Esophagus mucosa (tissue), 1 donor: ENCODE measurements around the gene C16orf92. TPM values are rescaled to one million over a fixed set of nuclear protein-coding genes. Genes with fewer than 3 reads are reported as not detected.

Experiments used
- ATAC-seq: fragments of 200-7000 bp; cut with Tn5 transposase; one replicate; pipeline ENCODE4 v1.9.1; 2020
- total RNA-seq: library from RNA; stranded (reverse); gene quantifications from one replicate; pipeline ENCODE4 v1.2.4, GENCODE V29; 2023
- donor health status: DM: yes; HTN: yes; CAD: no.

Gene C16orf92
- total RNA-seq, 1 donor from 2014 or later: not detected

DNA sequence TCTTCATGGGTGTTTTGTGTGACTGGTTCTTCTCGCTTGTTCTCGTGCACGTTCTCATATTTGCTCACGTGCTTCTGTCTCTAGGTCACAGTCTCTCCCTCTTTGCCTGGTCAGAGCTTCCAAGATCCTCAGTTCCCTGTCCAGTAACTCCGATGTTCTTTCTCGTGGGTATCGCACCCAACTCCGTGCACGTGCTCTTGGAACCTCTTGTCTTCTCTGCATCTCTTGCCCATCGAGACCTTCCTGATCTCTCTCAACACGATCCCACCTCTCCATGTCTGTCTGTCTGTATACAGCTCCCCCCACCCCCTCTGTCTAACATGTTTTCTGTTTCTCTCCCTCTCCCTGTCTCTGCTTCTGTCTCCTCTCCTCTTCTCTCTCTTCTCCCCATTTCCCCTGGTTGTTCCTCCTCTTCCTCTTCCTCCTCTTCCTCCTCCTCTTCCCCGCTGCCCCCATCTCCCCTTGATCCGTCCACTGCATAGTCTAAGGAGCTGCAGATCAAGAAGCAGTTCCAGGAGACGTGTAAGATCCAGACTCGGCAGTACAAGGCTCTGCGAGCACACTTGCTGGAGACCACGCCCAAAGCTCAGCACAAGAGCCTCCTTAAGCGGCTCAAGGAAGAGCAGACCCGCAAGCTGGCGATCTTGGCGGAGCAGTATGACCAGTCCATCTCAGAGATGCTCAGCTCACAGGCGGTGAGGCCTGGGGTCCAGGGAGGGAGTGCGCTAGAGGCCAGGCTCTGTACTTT, 33.7 kb upstream of the C16orf92 start:
- no peak for ATAC-seq

DNA sequence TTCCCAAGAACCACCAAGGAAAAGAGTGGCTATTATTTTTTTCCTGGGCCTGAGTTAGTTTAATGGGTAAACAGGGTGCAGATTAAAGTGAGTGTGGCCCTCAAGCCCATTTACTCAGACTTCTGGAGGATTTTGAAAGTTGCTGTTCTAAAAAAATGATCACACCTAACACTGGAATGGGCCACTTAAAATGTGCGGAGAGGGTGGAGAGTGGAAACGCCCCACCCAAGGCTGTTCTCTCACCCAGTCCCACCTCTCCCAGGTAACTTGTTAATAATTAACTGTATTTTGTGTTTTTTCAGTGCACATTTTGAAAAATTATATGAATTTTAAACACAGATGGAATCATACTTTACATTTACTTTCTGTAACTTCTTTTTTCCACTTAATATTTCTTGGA, 33.0 kb upstream of the C16orf92 start:
- ATAC-seq: no peak

DNA sequence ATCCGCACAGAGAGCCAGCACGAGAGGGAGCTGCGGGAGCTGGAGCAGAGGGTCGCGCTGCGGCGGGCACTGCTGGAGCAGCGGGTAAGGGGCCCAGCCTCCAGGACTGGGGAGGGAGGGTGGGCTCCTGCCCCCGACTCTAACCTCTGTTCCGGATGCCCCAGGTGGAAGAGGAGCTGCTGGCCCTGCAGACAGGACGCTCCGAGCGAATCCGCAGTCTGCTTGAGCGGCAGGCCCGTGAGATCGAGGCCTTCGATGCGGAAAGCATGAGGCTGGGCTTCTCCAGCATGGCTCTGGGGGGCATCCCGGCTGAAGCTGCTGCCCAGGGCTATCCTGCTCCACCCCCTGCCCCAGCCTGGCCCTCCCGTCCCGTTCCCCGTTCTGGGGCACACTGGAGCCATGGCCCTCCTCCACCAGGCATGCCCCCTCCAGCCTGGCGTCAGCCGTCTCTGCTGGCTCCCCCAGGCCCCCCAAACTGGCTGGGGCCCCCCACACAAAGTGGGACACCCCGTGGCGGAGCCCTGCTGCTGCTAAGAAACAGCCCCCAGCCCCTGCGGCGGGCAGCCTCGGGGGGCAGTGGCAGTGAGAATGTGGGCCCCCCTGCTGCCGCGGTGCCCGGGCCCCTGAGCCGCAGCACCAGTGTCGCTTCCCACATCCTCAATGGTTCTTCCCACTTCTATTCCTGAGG, 32.0 kb upstream of the C16orf92 start:
- no peak for ATAC-seq

DNA sequence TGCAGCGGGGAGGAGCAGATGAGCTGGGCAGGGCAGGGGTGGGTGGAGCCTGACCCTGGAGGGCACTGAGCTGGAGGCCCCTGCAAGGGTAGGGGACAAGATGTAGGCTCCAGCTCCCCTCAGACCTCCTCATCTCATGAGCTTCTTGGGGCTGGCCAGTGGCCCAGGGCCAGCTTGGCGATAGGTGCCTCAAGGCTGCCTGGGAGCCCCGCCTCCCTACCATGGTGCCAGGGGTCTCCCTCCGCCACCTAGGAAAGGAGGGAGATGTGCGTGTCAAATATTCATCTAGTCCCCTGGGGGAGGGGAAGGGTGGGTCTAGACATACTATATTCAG, 31.5 kb upstream of the C16orf92 start:
- no peak for ATAC-seq

DNA sequence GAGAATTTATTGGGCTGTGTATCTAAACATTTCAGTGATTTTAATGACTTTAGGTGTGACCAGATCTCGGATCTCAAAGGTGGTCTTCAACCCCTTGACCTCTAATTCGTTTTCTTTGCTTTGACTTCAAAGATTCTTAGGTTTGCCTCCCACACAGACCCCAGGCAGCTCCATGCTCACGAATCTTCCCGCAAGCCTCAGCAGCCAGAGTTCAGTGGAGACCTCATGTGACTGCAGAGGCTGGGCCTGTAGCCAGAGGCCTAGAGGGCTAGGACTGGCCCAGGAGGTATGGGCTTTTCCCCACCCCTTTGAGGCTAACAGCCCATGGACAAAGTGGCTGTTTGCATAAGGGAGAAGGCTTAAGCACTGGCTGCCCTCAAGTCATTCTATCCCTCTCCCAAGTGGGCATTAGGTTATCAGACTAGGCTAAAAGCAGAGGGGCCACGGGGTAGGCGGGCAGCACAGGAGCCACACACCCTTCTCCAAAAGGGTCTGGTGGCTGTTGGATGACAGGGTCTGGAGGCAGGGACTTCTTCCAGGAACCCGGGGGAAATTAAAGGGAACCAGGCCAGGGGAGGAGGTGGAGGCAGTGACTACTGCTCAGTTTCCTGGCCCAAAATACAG, 30.5 kb upstream of the C16orf92 start:
- ATAC-seq: no peak

DNA sequence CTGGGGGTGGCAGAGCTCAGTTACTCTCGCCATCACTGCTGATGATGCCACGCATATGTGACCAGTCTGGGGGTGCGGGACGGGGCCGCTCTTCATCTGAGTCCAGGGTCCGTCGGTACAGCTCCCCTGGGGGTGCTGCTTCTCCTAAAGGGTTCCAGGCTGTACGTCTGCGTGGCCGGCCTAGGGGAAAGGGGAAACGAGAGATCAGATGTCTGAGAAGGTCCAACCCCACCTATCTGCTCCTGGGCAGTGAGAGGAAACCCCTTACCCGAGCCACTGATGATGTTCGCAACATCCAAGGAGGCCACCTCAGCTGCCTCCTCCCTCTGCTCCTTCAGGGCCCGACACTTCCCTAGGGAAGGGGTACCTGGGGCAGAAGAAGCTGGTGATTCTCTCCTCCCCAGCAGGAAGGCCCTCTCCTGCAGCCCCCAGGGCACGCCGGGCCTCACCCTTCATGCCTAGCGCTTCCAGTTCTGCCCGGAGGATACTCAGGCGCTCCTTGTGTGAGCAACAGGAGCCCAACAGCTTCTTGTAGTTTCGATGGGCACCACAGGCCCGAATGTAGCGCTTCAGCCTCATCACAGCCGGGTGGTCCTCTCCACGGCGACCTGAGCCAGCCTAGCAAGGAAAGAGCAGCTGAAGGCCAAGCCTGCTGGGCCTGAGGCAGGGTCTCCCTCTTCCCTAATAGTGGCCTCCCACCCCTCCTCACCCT, 29.7 kb upstream of the C16orf92 start:
- ATAC-seq: no peak

DNA sequence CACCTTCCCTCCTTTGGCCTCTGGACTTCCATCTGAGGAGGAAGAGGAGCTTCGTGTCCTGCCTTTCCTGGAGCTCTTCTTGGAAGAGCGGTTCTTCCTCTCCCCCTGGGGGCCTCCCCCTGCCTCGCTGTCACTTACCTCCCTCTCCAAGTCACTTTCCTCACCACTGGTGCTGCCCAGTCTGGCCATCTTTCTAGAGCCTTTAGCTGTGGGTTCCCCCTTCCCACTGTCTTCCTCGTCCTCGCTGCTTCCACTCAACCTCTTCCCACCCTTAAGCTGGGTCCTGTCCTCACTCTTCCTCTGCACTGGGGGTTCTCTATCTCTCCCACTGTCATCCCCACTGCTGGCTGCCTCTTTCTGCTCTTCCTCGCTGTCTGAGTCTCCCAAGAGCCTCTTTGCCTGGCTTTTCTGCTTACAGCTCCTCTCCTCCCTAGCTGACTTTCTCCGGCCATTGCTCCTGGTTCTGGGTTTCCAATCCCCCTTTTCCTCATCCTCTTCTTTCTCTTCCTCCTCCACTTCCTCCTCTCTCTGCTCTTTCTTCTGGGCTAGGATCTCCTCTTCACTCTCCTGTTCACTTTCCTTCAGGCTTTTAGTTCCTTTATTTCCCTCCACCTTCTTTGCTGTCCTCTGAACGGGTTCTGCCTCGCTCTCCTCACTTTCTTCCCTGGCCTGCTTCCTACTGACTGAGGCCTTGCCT, 28.9 kb upstream of the C16orf92 start:
- no peak for ATAC-seq

DNA sequence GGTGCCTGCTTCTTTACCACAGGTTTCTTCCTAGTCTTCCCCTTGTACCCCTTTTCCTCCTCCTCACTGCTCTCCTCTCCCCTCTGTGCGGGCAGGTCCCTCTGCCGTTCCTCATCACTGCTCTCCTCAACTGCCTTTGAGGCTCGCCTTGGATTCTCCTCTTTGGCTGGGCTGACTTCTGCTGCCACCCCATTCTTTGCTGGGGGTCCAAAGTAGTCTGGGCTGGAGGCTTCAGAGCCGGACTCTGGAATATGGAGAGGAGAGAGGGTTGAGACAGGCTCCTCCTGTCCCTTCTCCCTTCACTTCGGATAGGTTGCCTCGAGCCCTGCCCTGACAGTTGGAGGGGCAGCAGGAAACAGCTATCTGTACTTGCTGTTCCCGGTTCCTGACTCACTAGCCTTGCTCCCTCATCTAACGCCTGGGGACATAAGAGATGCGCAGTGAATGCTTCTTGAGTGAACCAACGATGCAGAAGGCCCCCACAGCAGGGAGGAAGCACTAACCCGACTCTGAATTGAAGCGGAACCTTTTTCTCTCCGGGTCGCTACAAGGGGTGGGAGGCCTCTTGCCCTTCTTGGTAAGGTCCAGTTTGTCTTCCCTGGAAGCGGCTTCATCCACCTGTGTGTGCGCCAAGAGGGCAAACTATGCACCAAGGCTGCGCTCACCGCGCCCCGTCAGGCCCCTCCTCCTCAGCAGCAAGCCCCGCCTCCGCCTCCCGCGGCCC, 28.2 kb upstream of the C16orf92 start:
- peak; percentile 71 for ATAC-seq

DNA sequence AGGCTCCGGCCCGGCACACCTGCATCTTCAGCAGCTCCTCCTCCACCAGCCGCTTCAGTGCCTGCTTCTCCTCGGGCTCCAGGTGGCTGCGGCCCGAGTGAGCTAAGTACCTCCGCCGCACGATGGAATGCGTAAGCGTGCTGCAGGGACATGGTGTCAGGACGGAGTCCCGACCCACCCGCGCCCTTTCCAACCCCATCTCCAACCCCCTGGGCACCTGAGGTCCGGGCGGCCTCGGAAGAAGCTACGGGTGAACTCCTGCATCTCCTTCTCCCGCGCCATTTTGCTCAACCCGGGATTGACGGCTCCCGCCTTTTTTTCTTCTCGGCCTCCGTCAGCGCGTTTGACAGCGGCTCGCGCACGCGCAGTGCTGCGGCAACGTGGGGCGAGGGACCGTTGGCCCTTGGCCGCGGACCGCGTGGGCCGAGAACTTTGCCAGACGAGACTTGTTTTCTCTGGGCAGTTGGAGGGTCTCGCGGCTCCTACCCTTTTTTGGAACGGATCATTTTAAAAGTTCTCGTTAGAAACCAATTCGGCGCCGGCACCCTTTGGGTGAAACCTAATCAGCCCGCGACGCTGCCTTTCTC, 27.6 kb upstream of the C16orf92 start, which contains the start of gene HIRIP3:
Gene HIRIP3 (minus strand): TSS at position 294 of the 587 bp plus-strand sequence. CDS start 12 bp downstream, at position 282.
- peak; percentile 62 for ATAC-seq

DNA sequence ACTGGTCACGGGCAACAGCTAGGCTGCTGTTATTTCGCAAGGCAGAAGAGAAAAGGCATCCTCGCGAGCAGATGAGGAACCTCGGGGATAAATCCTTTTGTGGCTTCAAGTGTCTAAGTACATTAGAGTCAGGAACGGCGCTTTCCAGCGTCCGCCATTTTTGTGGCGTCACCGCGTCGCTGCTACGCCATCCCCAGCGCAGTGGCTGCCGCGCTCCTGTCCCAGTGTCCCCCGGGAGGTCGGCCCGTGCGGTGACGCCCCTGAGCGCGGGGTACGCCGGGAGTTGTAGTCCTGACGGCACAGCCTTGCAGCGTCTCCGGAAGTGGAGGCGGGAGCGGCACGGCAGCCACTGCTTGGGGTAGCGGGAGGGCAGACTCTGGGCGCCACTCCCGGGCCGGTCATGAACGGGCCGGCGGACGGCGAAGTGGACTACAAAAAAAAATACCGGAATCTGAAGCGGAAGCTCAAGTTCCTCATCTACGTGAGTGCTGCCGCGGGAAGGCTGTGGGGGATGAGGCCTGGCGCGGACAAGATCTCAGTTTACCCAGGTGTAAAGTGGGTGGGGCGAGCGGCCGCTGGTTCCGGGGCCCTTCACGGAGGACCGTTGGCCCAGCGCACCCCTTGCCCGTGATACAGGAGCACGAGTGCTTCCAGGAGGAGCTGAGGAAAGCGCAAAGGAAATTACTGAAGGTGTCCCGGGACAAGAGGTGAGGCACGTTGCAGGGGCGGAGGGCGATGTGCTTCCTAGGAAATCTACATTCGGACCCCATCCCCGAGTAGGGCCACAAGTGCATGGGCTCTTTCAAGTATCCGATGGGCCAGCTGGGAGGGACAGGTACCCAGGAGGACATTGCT, 26.9 kb upstream of the C16orf92 start, which contains the start of gene INO80E:
Gene INO80E (plus strand): TSS at position 331 of the 855 bp plus-strand sequence. CDS start 70 bp downstream, at position 401.
- peak; percentile 97 for ATAC-seq

DNA sequence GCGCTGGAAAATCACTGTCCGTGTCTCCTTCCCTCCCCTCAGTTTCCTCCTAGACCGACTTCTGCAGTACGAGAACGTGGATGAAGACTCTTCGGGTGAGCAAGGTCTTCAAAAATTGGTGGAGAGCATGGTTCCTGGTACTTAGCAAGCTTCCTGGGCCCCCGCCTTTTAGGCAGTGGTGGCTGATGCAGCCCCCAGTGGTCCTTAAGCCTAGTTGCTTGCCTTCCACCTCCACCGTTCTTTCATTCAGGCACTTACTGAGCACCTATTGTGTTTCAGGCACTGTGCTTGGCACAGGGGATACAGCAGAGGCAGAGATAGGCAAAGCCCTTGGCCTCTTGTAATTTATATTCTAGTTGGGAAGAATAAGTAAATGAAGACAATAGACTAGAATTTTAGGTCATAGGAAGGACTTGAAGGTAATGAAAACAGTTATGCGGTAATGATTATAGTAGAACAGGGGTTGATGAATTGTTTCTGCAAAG, 26.2 kb upstream of the C16orf92 start:
- no peak for ATAC-seq

DNA sequence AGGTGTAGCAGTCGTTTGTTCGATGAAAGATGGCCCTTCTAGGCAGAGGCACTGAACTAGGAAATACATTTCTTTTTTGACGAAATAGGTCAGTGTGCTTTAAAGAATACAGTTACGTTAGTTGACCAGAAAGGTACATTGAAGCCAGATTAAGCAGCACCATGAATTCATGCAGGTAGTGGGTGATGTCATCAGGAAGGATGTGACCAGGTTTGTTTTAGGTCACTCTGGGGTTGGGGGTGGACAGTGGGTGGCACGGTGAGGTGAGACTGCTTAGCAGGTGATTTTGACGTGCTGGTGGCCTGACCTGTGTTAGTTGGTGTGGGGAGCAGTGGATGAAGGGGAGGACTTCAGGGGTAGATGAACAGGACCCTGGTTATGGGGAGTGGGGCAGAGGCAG, 23.4 kb upstream of the C16orf92 start:
- ATAC-seq: no peak

DNA sequence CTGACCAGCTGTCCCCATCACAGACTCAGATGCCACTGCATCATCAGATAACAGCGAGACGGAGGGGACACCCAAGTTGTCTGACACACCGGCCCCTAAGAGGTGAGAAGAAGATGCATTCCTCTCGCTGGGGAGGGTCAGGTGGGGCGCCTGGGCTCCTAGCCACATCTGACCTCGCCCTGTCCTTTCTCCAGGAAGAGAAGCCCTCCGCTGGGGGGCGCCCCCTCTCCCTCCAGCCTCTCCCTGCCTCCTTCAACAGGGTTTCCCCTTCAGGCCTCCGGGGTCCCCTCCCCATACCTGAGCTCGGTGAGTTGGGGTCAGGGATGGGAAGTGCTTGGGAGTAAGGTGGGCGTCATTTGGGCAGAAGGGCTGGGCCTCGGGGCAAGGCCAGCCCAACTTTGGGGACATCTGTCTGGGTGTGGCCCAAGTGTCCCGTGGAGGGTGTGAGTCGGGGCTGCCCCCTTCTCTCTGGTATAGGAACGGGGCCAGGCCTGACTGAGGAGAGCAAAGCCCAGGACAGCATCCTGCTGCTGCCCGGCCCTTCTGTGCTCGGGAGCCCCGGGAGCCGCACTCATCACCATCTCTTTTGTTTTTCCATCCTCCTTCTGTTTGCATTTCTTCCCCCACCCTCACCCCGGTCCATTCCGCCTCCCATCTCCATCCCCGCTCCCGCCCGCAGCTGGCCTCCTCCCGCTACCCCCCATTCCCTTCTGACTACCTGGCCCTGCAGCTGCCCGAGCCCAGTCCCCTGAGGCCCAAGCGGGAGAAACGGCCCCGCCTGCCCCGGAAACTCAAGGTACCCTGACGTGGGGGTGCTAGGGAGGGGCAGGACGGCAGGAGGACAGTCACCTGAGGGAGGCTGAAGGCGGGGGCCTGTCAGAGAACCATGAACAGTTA, 22.0 kb upstream of the C16orf92 start:
- no peak for ATAC-seq

DNA sequence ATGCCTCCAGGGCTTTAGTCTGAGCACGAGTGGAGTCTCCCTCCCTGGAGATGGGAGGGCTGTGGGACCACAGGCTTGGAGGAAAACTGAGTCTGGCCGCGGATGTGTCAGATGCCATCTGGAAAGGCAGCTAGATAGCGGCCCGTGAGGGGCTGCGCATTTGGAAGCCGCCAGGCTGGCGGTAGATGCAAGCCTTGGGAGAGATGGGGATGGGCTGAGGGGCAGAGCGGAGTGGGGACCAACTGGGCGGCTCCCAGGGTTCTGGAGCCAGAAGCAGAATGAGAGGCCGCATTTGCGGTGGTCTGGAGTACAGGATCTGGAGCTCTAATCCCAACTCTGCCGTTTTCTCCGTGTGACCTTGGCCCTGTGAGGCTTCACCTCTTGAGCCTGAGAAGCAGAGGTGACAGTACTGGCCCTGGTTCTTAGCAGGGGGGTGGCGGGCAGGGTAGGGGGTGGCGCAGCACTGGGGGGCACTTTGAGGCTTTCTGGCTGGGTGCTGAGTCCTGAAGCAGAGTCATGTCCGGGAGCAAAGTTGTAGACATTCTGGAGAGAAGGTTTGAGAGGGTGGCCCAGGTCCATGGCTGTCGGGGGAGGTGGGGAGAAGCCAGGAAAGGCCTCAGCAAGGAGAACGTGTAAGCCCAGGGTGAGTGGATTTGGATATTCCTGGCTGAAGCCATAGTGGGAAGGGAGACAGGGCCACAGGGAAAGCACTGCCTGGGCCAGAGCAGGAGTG, 20.2 kb upstream of the C16orf92 start:
- no peak for ATAC-seq

DNA sequence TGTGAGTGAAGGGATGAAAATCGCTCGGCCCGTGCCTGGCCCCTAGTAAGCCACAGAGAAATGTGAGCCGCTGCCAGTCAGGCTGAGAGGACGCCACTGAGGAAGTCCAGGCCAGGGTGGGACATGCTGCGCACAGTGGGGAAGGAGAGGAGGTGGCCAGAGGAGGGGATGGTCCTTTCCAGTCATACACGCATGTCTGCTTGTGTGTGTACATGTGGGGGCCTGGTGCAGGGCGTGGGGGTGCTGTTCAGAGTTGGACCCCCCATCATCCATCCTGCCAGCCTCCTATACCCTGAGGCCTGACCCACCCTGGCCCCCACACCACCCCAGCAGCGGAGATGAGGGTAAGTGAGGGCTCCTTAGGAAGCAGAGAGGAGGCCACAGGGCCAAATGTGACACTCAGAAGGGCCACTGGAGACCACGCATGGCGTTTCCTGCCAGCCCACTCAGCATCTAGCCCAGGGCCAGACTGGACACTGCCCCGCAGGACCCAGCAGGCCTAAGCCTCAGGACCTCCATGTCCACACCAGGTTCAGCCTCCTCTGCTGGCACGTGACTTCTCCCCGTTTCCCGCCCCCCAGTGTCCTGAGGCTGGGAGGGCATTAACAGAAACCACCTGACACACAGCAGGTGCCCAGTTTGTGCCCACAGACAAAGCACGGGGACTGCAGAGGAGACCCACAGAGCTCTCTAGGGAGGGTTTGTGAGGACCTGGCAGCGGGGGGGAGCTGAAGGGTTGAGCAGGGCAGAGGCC, 19.2 kb upstream of the C16orf92 start:
- ATAC-seq: no peak

DNA sequence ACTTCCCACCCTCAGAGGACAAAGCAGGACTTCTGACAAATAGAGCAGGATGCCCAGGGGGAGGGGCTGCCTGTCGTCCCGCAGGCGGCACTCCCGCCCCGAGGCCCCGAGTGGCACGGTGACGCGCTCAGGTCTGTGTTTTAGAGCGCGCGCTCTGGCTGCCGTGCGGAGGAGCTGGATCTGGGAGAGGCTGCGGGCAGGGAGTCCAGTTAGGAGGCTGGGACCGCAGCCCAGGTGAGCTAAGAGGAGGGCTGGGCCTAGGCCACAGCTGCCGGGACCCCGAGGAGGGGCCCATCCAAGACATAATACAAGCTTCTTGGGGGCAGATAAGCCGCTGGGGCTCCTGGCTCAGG, 18.6 kb upstream of the C16orf92 start:
- ATAC-seq: no peak

DNA sequence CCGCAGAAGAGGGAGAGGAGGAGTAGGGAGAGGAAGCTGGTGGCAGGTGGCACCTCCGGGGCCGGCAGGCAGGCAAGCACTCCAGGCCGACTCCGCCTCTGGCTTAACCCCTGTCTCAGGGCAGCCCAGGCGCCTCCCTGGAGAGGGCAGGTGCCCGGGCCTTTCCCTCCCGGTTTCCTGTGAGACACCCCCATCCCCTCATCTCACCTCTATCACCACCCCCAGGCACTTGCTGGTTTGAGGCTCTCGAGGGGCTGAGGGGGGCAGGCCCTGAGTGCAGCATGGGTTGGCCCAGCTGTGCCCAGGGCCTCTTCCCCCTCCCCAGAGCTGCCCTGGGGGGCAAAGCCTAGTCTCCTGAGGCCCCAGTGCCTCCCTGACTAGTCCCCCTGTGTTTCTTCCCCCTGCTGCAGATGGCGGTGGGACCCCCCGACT, 18.2 kb upstream of the C16orf92 start:
- ATAC-seq: no peak
